IMR-90 (cell line): ENCODE data around the gene TENM3. TPM values are rescaled to one million over a fixed set of nuclear protein-coding genes. Genes with fewer than 3 reads are reported as not detected.

Experiments used
- ATAC-seq: fragments of 200-7000 bp; cut with Tn5 transposase; 2 replicates; pipeline ENCODE4 v1.9.1; 2020; ENCODE audit warnings: low read depth, mild to moderate bottlenecking, moderate library complexity
- BruUV-seq: library from RNA; stranded (reverse); fragments of 400-500 nt; replicated peaks from 2 replicates; lab custom pipeline; 2021; lab: Mats Ljungman, UMichigan
- CTCF ChIA-PET: fragments of 300-600 bp; formaldehyde crosslinking; extraction: SDS; loops from one replicate; lab custom pipeline; 2021; ENCODE audit warnings: antibody characterized with exemption; lab: Yijun Ruan, JAX
- POLR2A ChIA-PET: fragments of 300-600 bp; sonication (Branson Sonifier 250); formaldehyde crosslinking; loops from one replicate; lab custom pipeline; 2022; ENCODE audit warnings: antibody characterized with exemption; ENCODE audit not compliant: unreplicated experiment; lab: Charles Lee
- DNase-seq: peaks from one replicate; pipeline ENCODE4 v3.0.0; 2013
- H2AFZ ChIP-seq: replicated peaks from 2 replicates; pipeline ENCODE3; 2013; ENCODE audit warnings: low read length, mild to moderate bottlenecking; ENCODE audit not compliant: poor library complexity
- H2AK5ac ChIP-seq: 2 replicates; pipeline ENCODE4 v1.6.1; 2013; ENCODE audit warnings: low read depth, low read length, inconsistent platforms
- H2AK9ac ChIP-seq: replicated peaks from 2 replicates; pipeline ENCODE3; 2013; ENCODE audit warnings: mild to moderate bottlenecking, low read depth, low read length, moderate library complexity; ENCODE audit not compliant: poor library complexity
- H2BK120ac ChIP-seq: 2 replicates; pipeline ENCODE4 v1.6.1; 2013; ENCODE audit warnings: low read depth, low read length, inconsistent platforms
- H2BK15ac ChIP-seq: 3 replicates; pipeline ENCODE4 v1.6.1; 2013; ENCODE audit warnings: low read depth, low read length, inconsistent platforms
- H2BK20ac ChIP-seq: 2 replicates; pipeline ENCODE4 v1.6.1; 2013; ENCODE audit warnings: low read depth, mild to moderate bottlenecking, inconsistent platforms, low read length, moderate library complexity
- H2BK5ac ChIP-seq: 2 replicates; pipeline ENCODE4 v1.6.1; 2013; ENCODE audit warnings: mild to moderate bottlenecking, low read depth, low read length, inconsistent platforms; ENCODE audit not compliant: poor library complexity, severe bottlenecking
- H3K14ac ChIP-seq: replicated peaks from 2 replicates; pipeline ENCODE4 v1.6.1; 2013; ENCODE audit warnings: low read depth, low read length, inconsistent platforms
- H3K18ac ChIP-seq: 2 replicates; pipeline ENCODE4 v1.6.1; 2013; ENCODE audit warnings: low read depth, low read length, control low read depth
- H3K23ac ChIP-seq: 2 replicates; pipeline ENCODE4 v1.6.1; 2013; ENCODE audit warnings: low read depth, low read length, inconsistent platforms
- H3K27ac ChIP-seq: 2 replicates; pipeline ENCODE4 v1.5.1; 2013; ENCODE audit warnings: mild to moderate bottlenecking, control low read depth, low read length; ENCODE audit not compliant: insufficient read depth
- H3K27me3 ChIP-seq: 2 replicates; pipeline ENCODE4 v1.6.1; 2013; ENCODE audit warnings: low read length; ENCODE audit not compliant: control insufficient read depth, insufficient read depth
- H3K36me3 ChIP-seq: 2 replicates; pipeline ENCODE4 v1.6.1; 2013; ENCODE audit warnings: low read length, mixed read lengths; ENCODE audit not compliant: control insufficient read depth, insufficient read depth
- H3K4ac ChIP-seq: 2 replicates; pipeline ENCODE4 v1.6.1; 2013; ENCODE audit warnings: low read depth, low read length, inconsistent platforms
- H3K4me1 ChIP-seq: 2 replicates; pipeline ENCODE4 v1.6.1; 2013; ENCODE audit warnings: low read length, mixed read lengths; ENCODE audit not compliant: control insufficient read depth, insufficient read depth
- H3K4me2 ChIP-seq: 2 replicates; pipeline ENCODE4 v1.6.1; 2013; ENCODE audit warnings: low read depth, mild to moderate bottlenecking, control low read depth, low read length, moderate library complexity
- H3K4me3 ChIP-seq: 2 replicates; pipeline ENCODE4 v1.5.1; 2013; ENCODE audit warnings: low read depth, mild to moderate bottlenecking, control low read depth, low read length, moderate library complexity; ENCODE audit not compliant: insufficient read depth
- H3K56ac ChIP-seq: 2 replicates; pipeline ENCODE4 v1.6.1; 2013; ENCODE audit warnings: low read length, inconsistent platforms; ENCODE audit not compliant: insufficient read depth; ENCODE audit errors: extremely low read depth
- H3K79me1 ChIP-seq, 2 experiments: 2 replicates each; pipeline ENCODE4 v1.6.1; 2013; ENCODE audit warnings: low read length in 2 of 2, inconsistent platforms in 1 of 2, low read depth in 1 of 2
- H3K9ac ChIP-seq: 2 replicates; pipeline ENCODE4 v1.6.1; 2013; ENCODE audit warnings: low read depth, low read length, control low read depth
- H3K9me1 ChIP-seq: 2 replicates; pipeline ENCODE4 v1.6.1; 2013; ENCODE audit warnings: low read length, inconsistent platforms; ENCODE audit not compliant: insufficient read depth
- H3K9me3 ChIP-seq: 2 replicates; pipeline ENCODE4 v1.6.1; 2013; ENCODE audit warnings: low read length; ENCODE audit not compliant: control insufficient read depth, insufficient read depth
- H4K20me1 ChIP-seq: 2 replicates; pipeline ENCODE4 v1.6.1; 2013; ENCODE audit warnings: low read length, inconsistent platforms; ENCODE audit not compliant: insufficient read depth
- H4K5ac ChIP-seq: 2 replicates; pipeline ENCODE4 v1.6.1; 2013; ENCODE audit warnings: mild to moderate bottlenecking, low read depth, low read length, control low read depth
- H4K8ac ChIP-seq, 2 experiments: 2 replicates each; pipeline ENCODE4 v1.6.1; 2013; ENCODE audit warnings: low read depth in 2 of 2, low read length in 2 of 2, control low read depth in 1 of 2, inconsistent platforms in 1 of 2
- H4K91ac ChIP-seq: 2 replicates; pipeline ENCODE4 v1.6.1; 2013; ENCODE audit warnings: low read depth, low read length, inconsistent platforms; ENCODE audit not compliant: insufficient read depth
- BHLHE40 ChIP-seq: fragments of 150-350 bp; IDR thresholded peaks from 2 replicates; pipeline ENCODE4 v1.6.1; 2016; ENCODE audit warnings: mild to moderate bottlenecking, low read depth, low read length
- CEBPB ChIP-seq: IDR thresholded peaks from 2 replicates; pipeline ENCODE4 v1.6.1; 2012; ENCODE audit warnings: low read depth, low read length, improper control_type of control experiment
- CHD1 ChIP-seq: IDR thresholded peaks from 2 replicates; pipeline ENCODE4 v1.6.1; 2012; ENCODE audit warnings: low read depth, low read length, improper control_type of control experiment
- CTCF ChIP-seq: conservative IDR thresholded peaks from 2 replicates; pipeline ENCODE4 v1.5.1; 2012; ENCODE audit warnings: mild to moderate bottlenecking, low read depth, low read length, improper control_type of control experiment
- ELK1 ChIP-seq: fragments of 150-350 bp; IDR thresholded peaks from 2 replicates; pipeline ENCODE4 v1.6.1; 2016; ENCODE audit warnings: low read depth, mild to moderate bottlenecking, low read length, moderate library complexity, borderline replicate concordance
- FOS ChIP-seq: fragments of 150-350 bp; IDR thresholded peaks from 2 replicates; pipeline ENCODE4 v1.6.1; 2016; ENCODE audit warnings: low read depth, low read length
- MAFK ChIP-seq: IDR thresholded peaks from 2 replicates; pipeline ENCODE4 v1.6.1; 2012; ENCODE audit warnings: low read depth, low read length, improper control_type of control experiment
- MAZ ChIP-seq: IDR thresholded peaks from 2 replicates; pipeline ENCODE4 v1.6.1; 2012; ENCODE audit warnings: low read depth, mild to moderate bottlenecking, low read length, improper control_type of control experiment, moderate library complexity, borderline replicate concordance
- MXI1 ChIP-seq: IDR thresholded peaks from 2 replicates; pipeline ENCODE4 v1.6.1; 2012; ENCODE audit warnings: low read depth, mild to moderate bottlenecking, low read length, moderate library complexity, borderline replicate concordance
- NFE2L2 ChIP-seq: fragments of 150-350 bp; IDR thresholded peaks from 2 replicates; pipeline ENCODE4 v1.6.1; 2016; ENCODE audit warnings: low read depth, mild to moderate bottlenecking, low read length
- POLR2A ChIP-seq: IDR thresholded peaks from 2 replicates; pipeline ENCODE4 v1.6.1; 2012; ENCODE audit warnings: mild to moderate bottlenecking, low read depth, low read length
- RAD21 ChIP-seq: IDR thresholded peaks from 2 replicates; pipeline ENCODE4 v1.6.1; 2012; ENCODE audit warnings: low read length, improper control_type of control experiment
- RCOR1 ChIP-seq: IDR thresholded peaks from 2 replicates; pipeline ENCODE4 v1.6.1; 2012; ENCODE audit warnings: mild to moderate bottlenecking, low read length, improper control_type of control experiment; ENCODE audit not compliant: insufficient replicate concordance
- RFX5 ChIP-seq: IDR thresholded peaks from 2 replicates; pipeline ENCODE4 v1.8.0; 2012; ENCODE audit warnings: low read depth, mild to moderate bottlenecking, low read length, moderate library complexity
- SMC3 ChIP-seq: fragments of 150-350 bp; IDR thresholded peaks from 2 replicates; pipeline ENCODE4 v1.6.1; 2016; ENCODE audit warnings: low read depth, mild to moderate bottlenecking, antibody characterized with exemption, low read length, moderate library complexity
- WGBS, 2 experiments: methylation state at CpG; one replicate each; pipeline versions ENCODE4 v1.1.5 to v1.1.7; 2013; ENCODE audit warnings: missing lambda C conversion rate in 2 of 2; ENCODE audit not compliant: insufficient read length in 1 of 2; ENCODE audit errors: extremely low coverage in 2 of 2; 5-methylcytosine and 5-hydroxymethylcytosine counted together
- dilution Hi-C: fragments of 300-500 bp; cut with HindIII; formaldehyde crosslinking; loops from one replicate; pipeline ENCODE4 v1.14.3; 2018; ENCODE audit warnings: low sequenced_read_pairs; ENCODE audit not compliant: unreplicated experiment
- in situ Hi-C: fragments of 300-500 bp; cut with MboI; formaldehyde crosslinking; loops from 3 replicates; pipeline ENCODE4 v1.14.3; 2019; ENCODE audit warnings: low sequenced_read_pairs, inconsistent platforms, mixed read lengths
- intact Hi-C: fragments of 100-400 bp; cut with micrococcal nuclease; formaldehyde crosslinking; loops from 2 replicates; pipeline ENCODE4 v1.10.0; 2022
- polyA plus RNA-seq, 3 experiments: library from polyadenylated mRNA; depleted of rRNA; stranded (reverse); fragments of >200 nt; gene quantifications; 2 replicates each; pipeline ENCODE4 v1.2.3, GENCODE V29; 2012; ENCODE audit warnings: low replicate concordance in 1 of 3
- total RNA-seq: library from RNA; depleted of rRNA; stranded (reverse); fragments of >200 nt; gene quantifications from 2 replicates; pipeline ENCODE4 v1.2.3, GENCODE V29; 2012
- TF ChIP-seq, protein P1 (sequence below): fragments of 150-350 bp; IDR thresholded peaks from 2 replicates; pipeline ENCODE4 v1.6.1; 2017; ENCODE audit warnings: mild to moderate bottlenecking, antibody characterized with exemption, low read length, low read depth

TENM3 gene
- total and polyA plus RNA-seq, 2 of the 4 experiments (the other 2 are of a cell fraction): 29.9 to 173 TPM

- Histone ChIP-seq H2BK20ac (no peak overlapping the region), H3K4me1 (peaks cover 21% of the 10 kb centered on the region), H3K36me3 (no peaks in the 10 kb centered on the region), H4K8ac (no peak overlapping the region), H3K27me3 (no peaks in the 10 kb centered on the region), H3K4ac (no peak overlapping the region), H2AK9ac (no peak overlapping the region), H4K20me1 (no peaks in the 10 kb centered on the region), H2BK120ac (no peak overlapping the region), H3K56ac (no peak overlapping the region), H4K91ac (no peak overlapping the region), H3K23ac (no peak overlapping the region), H2AK5ac (no peak overlapping the region), H3K9me1 (peaks cover 8% of the 10 kb centered on the region), H3K9ac (no peak overlapping the region), H3K18ac (no peak overlapping the region), H4K5ac (no peak overlapping the region), H3K9me3 (no peaks in the 10 kb centered on the region), H3K27ac (no peak overlapping the region), H3K4me2 (no peak overlapping the region), H3K4me3 (no peak overlapping the region), H2AFZ (no peak overlapping the region), H3K14ac (no peak overlapping the region), H2BK15ac (no peak overlapping the region; the same call in 2 of the 3 replicates), H2BK5ac (no peak overlapping the region), H3K79me1 (no peaks in the 10 kb centered on the region)
- peak; percentile 39 for DNase-seq
- ChIA-PET POLR2A (no interaction called here), CTCF (no interaction called here)
- WGBS, 2 experiments: no CpG with 5 or more reads among the region's 2 CpGs
- intact Hi-C loops (loop anchor here (5.0 to 10.0 kb wide), 2 partner anchors 211 to 1759 kb away; no protein-coding TSS in a partner anchor), dilution Hi-C loops (no loop called here), in situ Hi-C loops (no loop called here)
- no TSS peak for BruUV-seq
- no peak; the same call in 1 of the 2 replicates for ATAC-seq
- TF ChIP-seq RCOR1 (no peak), RAD21 (no peak), MAFK (no peak), CEBPB (no peak), RFX5 (no peak), SMC3 (no peak), FOS (no peak), BHLHE40 (no peak), CHD1 (no peak), POLR2A (no peak), NFE2L2 (no peak), CTCF (no peak), ELK1 (no peak), MXI1 (no peak), MAZ (no peak)
- TF ChIP-seq, protein P1, sequence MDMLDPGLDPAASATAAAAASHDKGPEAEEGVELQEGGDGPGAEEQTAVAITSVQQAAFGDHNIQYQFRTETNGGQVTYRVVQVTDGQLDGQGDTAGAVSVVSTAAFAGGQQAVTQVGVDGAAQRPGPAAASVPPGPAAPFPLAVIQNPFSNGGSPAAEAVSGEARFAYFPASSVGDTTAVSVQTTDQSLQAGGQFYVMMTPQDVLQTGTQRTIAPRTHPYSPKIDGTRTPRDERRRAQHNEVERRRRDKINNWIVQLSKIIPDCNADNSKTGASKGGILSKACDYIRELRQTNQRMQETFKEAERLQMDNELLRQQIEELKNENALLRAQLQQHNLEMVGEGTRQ: no peak
These were observed 7.0 kb upstream of the TENM3 start for GRCh38 chr4:182236186-182236585.
